ENCODE results near the gene CBX8. TPM values are rescaled to one million over a fixed set of nuclear protein-coding genes. Genes with fewer than 3 reads are reported as not detected.

CBX8 gene
- total RNA-seq, 1 experiment from 2014 or later: 8.0 TPM

DNA sequence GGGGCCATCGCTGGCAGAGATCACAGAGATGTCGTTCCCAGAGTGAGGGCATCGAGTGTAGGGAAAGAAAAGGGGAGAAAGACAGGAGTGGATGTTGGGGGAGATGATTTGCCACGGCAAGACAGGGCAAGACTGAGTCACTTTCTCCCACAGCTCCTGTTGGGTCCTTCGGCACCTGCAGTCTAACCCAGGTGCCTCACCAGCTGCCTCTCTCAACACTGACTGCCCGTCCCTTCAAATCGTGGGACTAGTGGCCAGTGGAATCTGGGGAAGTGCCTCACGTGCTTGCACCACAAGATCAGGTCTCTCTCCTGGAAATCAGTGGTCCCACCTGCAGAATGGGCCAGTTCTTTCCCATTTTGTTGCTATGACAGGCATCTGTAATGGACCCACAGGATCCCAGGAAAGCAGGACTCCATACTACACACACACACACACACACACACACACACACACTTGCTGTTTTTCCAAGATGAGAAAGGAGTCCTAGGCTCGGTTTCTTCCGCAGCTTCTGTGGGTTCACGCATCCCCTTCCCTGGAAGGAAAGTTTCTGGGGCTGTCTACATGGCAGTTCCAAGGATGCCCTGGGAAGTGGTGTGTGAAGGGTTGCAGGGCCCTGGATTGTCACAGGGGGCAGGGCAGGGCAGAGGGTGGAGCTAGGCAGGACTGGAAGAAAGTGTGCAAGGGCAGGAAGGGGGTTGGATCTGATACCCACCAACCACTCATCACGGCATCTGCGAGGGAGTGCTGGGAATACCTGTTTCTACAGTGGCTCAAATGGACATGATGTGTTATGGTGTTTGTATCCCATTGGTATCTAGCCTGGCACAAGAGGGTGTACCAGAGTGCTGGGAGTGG is 10.2 kb upstream of the CBX8 start:
- no peaks in the 10 kb centered on the region for H3K27me3 ChIP-seq (ENCODE audit: low read length)
- no peaks in the 10 kb centered on the region for H3K36me3 ChIP-seq (ENCODE audit: insufficient read depth, low read length)
- no peak overlapping the region for H3K27ac ChIP-seq (ENCODE audit: low read length)
- DNase-seq: no peak
- no peak overlapping the region for H3K4me2 ChIP-seq (ENCODE audit: low read depth, low read length, poor library complexity, severe bottlenecking)
- no peak overlapping the region for H2AFZ ChIP-seq (ENCODE audit: low read length)
- no peak overlapping the region for H3K4me3 ChIP-seq (ENCODE audit: low read length)
- no peaks in the 10 kb centered on the region for H3K79me2 ChIP-seq (ENCODE audit: low read length)
- no peaks in the 10 kb centered on the region for H3K9me3 ChIP-seq (ENCODE audit: low read length)
- no peaks in the 10 kb centered on the region for H4K20me1 ChIP-seq (ENCODE audit: insufficient read depth, low read depth, low read length)
- H3K9me2 ChIP-seq (replicated peaks; ENCODE audit: insufficient read depth, low read length): no peaks in the 10 kb centered on the region
- no peak overlapping the region for H3K9ac ChIP-seq (ENCODE audit: low read length)
- peaks cover 53% of the 10 kb centered on the region for H3K4me1 ChIP-seq (ENCODE audit: low read length)

GRCh38 chr17:79806446-79806760 is 9.5 kb upstream of the CBX8 start:
- no peaks in the 10 kb centered on the region for H4K20me1 ChIP-seq (ENCODE audit: insufficient read depth, low read depth, low read length)
- H3K4me2 ChIP-seq (ENCODE audit: low read depth, low read length, poor library complexity, severe bottlenecking): no peak overlapping the region
- no peaks in the 10 kb centered on the region for H3K79me2 ChIP-seq (ENCODE audit: low read length)
- no peak overlapping the region for H3K27ac ChIP-seq (ENCODE audit: low read length)
- H2AFZ ChIP-seq (ENCODE audit: low read length): no peak overlapping the region
- no peaks in the 10 kb centered on the region for H3K9me3 ChIP-seq (ENCODE audit: low read length)
- no peak overlapping the region for H3K9ac ChIP-seq (ENCODE audit: low read length)
- no peaks in the 10 kb centered on the region for H3K36me3 ChIP-seq (ENCODE audit: insufficient read depth, low read length)
- H3K27me3 ChIP-seq (ENCODE audit: low read length): no peaks in the 10 kb centered on the region
- H3K4me3 ChIP-seq (ENCODE audit: low read length): no peak overlapping the region
- H3K4me1 ChIP-seq (ENCODE audit: low read length): peaks cover 46% of the 10 kb centered on the region
- DNase-seq: no peak
- H3K9me2 ChIP-seq (replicated peaks; ENCODE audit: insufficient read depth, low read length): no peaks in the 10 kb centered on the region

- Histone ChIP-seq H3K27me3 (ENCODE audit: low read length) (no peaks in the 10 kb centered on the region), H3K4me1 (ENCODE audit: low read length) (peaks cover 48% of the 10 kb centered on the region), H2AFZ (ENCODE audit: low read length) (peak overlapping the region; percentile 59; the same call in 1 of the 2 replicates), H3K9me3 (ENCODE audit: low read length) (no peaks in the 10 kb centered on the region), H3K79me2 (ENCODE audit: low read length) (no peaks in the 10 kb centered on the region), H3K9me2 (replicated peaks; ENCODE audit: insufficient read depth, low read length) (no peaks in the 10 kb centered on the region), H4K20me1 (ENCODE audit: insufficient read depth, low read depth, low read length) (no peaks in the 10 kb centered on the region), H3K27ac (ENCODE audit: low read length) (peak overlapping the region; percentile 27; the same call in 1 of the 2 replicates), H3K4me2 (ENCODE audit: low read depth, low read length, poor library complexity, severe bottlenecking) (peak overlapping the region; percentile 70), H3K36me3 (ENCODE audit: insufficient read depth, low read length) (no peaks in the 10 kb centered on the region), H3K9ac (ENCODE audit: low read length) (peak overlapping the region; percentile 63), H3K4me3 (ENCODE audit: low read length) (peak overlapping the region; percentile 60)
- DNase-seq: no peak
Measured at GRCh38 chr17:79804856-79805696, 8.2 kb upstream of the CBX8 start.

DNA sequence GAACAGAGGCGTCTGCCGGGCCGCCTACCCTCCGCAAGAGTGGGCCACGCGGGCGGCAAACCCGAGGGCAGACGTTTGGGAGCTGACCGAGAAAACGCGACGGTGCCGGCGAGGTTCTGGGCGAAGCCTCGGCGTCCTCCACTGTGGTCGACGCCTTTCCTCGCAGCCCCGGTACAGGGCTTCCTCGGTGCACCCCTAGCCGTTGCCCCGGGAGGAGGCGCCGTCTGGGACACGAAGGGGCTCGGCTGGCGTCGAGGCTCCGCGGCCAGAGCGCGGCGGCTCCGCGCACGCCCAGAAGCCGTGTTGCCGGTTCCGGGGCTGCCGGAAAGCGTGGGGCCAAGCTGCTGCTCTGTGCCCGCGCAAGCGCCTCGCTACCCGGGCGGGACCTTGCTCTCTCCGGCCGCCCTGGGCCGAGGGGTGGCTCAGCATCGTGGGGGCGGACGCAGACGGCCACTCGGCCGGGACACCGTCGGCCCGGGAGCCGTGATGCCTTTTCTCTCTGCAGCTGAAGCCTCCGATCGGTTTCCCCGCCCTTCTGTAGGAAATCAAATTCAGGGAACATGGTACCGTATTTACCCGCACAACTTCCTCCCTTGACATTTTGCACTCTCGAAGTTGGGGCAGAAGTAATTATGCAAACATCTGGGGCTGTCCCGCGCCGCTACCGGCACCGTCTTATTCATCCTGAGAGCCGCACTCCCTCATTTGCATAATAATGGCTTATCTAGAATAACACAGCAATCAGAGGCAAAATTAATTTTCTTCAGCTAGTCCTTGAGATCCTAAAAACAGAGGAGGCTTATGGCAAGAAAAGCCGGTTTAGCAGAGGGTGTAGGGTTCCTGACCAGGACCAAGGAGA is 7.3 kb upstream of the CBX8 start:
- Histone ChIP-seq H3K27ac (ENCODE audit: low read length) (peak overlapping the region; percentile 56), H3K4me2 (ENCODE audit: low read depth, low read length, poor library complexity, severe bottlenecking) (peak overlapping the region; percentile 70), H3K9me2 (replicated peaks; ENCODE audit: insufficient read depth, low read length) (no peaks in the 10 kb centered on the region), H3K27me3 (ENCODE audit: low read length) (no peaks in the 10 kb centered on the region), H2AFZ (ENCODE audit: low read length) (peak overlapping the region; percentile 59; the same call in 1 of the 2 replicates), H4K20me1 (ENCODE audit: insufficient read depth, low read depth, low read length) (no peaks in the 10 kb centered on the region), H3K9ac (ENCODE audit: low read length) (peak overlapping the region; percentile 63), H3K79me2 (ENCODE audit: low read length) (no peaks in the 10 kb centered on the region), H3K9me3 (ENCODE audit: low read length) (no peaks in the 10 kb centered on the region), H3K36me3 (ENCODE audit: insufficient read depth, low read length) (no peaks in the 10 kb centered on the region), H3K4me1 (ENCODE audit: low read length) (peaks cover 50% of the 10 kb centered on the region), H3K4me3 (ENCODE audit: low read length) (peak overlapping the region; percentile 60)
- DNase-seq: peak; percentile 91

DNA sequence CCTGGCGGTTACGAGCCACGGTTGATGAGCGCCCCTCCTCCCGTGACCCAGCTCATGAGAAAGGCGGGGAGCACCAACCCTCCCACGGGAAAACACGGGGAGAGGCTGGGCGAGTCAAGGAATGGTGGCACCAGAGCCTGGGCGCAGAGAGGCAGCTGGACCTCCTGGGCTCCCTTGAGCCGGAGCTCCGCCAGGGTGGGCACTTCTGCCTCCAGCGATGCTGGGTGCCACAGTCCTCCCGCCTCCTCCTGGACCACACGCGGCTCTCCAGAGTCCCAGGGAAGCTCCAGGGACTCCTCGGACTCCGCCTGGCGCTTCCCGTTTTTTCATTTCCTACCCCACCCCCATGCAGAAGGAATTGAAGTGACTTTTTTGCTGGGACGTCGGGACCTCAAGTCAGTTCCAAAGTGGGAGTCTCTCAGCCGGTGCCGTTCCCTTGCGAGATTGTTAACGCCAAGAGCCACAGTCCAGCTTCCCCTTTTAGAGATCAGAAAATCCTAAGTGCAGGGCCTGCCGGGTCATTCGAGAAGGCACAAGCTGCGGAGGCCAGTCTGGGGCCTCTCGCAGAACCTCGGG is 6.6 kb upstream of the CBX8 start:
- no peaks in the 10 kb centered on the region for H3K9me2 ChIP-seq (replicated peaks; ENCODE audit: insufficient read depth, low read length)
- peak overlapping the region; percentile 60; the same call in 1 of the 2 replicates for H3K4me3 ChIP-seq (ENCODE audit: low read length)
- no peaks in the 10 kb centered on the region for H3K36me3 ChIP-seq (ENCODE audit: insufficient read depth, low read length)
- no peaks in the 10 kb centered on the region for H4K20me1 ChIP-seq (ENCODE audit: insufficient read depth, low read depth, low read length)
- H3K79me2 ChIP-seq (ENCODE audit: low read length): no peaks in the 10 kb centered on the region
- no peak overlapping the region for H2AFZ ChIP-seq (ENCODE audit: low read length)
- no peak for DNase-seq
- H3K27me3 ChIP-seq (ENCODE audit: low read length): no peaks in the 10 kb centered on the region
- no peaks in the 10 kb centered on the region for H3K9me3 ChIP-seq (ENCODE audit: low read length)
- peaks cover 48% of the 10 kb centered on the region for H3K4me1 ChIP-seq (ENCODE audit: low read length)
- peak overlapping the region; percentile 70 for H3K4me2 ChIP-seq (ENCODE audit: low read depth, low read length, poor library complexity, severe bottlenecking)
- H3K9ac ChIP-seq (ENCODE audit: low read length): peak overlapping the region; percentile 63
- H3K27ac ChIP-seq (ENCODE audit: low read length): no peak overlapping the region

DNA sequence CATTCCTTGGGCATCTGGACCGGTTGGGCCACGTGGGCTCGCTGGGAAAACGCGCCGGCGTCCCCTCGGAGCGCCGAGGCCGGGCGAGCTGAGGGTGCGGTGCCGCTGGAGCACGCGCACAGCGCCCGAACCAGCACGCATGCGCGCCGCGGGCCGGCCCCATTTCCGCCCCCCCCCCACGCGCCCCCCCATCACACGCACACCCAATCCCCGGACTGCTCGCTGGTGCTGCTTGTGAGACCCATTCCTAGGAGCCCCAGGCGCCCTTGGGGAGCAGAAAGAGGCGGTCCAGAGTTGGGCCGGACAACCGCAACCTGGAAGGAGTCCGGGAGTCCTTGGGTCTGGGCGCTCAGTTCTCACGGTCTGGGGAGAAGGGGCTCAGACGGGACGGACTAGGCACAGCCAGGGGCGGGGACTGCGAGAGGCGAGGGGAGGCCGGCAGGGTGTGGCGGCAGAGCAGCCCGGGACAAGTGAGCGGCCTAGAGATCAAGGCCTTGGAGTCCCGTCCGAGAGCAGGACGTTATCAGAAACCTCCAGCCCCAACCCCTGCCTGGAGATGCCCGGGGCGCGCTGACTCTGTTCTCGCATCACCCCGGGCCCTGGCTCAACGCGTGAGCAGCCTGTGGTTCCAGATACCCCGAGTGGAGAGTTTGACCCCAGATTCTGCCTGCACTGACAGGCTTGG is 6.0 kb upstream of the CBX8 start:
- no peak overlapping the region for H3K9ac ChIP-seq (ENCODE audit: low read length)
- no peaks in the 10 kb centered on the region for H3K9me2 ChIP-seq (replicated peaks; ENCODE audit: insufficient read depth, low read length)
- peaks cover 50% of the 10 kb centered on the region for H3K4me1 ChIP-seq (ENCODE audit: low read length)
- no peaks in the 10 kb centered on the region for H3K9me3 ChIP-seq (ENCODE audit: low read length)
- H3K4me3 ChIP-seq (ENCODE audit: low read length): no peak overlapping the region
- DNase-seq: no peak
- no peaks in the 10 kb centered on the region for H4K20me1 ChIP-seq (ENCODE audit: insufficient read depth, low read depth, low read length)
- H3K27me3 ChIP-seq (ENCODE audit: low read length): no peaks in the 10 kb centered on the region
- peak overlapping the region; percentile 70 for H3K4me2 ChIP-seq (ENCODE audit: low read depth, low read length, poor library complexity, severe bottlenecking)
- H3K27ac ChIP-seq (ENCODE audit: low read length): no peak overlapping the region
- H3K36me3 ChIP-seq (ENCODE audit: insufficient read depth, low read length): no peaks in the 10 kb centered on the region
- no peak overlapping the region for H2AFZ ChIP-seq (ENCODE audit: low read length)
- H3K79me2 ChIP-seq (ENCODE audit: low read length): no peaks in the 10 kb centered on the region

- DNase-seq: no peak
- H4K20me1 ChIP-seq (ENCODE audit: insufficient read depth, low read depth, low read length): no peaks in the 10 kb centered on the region
- no peak overlapping the region for H3K9ac ChIP-seq (ENCODE audit: low read length)
- H3K27me3 ChIP-seq (ENCODE audit: low read length): no peaks in the 10 kb centered on the region
- H3K9me3 ChIP-seq (ENCODE audit: low read length): no peaks in the 10 kb centered on the region
- no peaks in the 10 kb centered on the region for H3K79me2 ChIP-seq (ENCODE audit: low read length)
- no peaks in the 10 kb centered on the region for H3K9me2 ChIP-seq (replicated peaks; ENCODE audit: insufficient read depth, low read length)
- peaks cover 53% of the 10 kb centered on the region for H3K4me1 ChIP-seq (ENCODE audit: low read length)
- no peak overlapping the region for H3K4me2 ChIP-seq (ENCODE audit: low read depth, low read length, poor library complexity, severe bottlenecking)
- no peaks in the 10 kb centered on the region for H3K36me3 ChIP-seq (ENCODE audit: insufficient read depth, low read length)
- H3K4me3 ChIP-seq (ENCODE audit: low read length): no peak overlapping the region
- H3K27ac ChIP-seq (ENCODE audit: low read length): no peak overlapping the region
- H2AFZ ChIP-seq (ENCODE audit: low read length): no peak overlapping the region
Measured at GRCh38 chr17:79802039-79802735, 5.3 kb upstream of the CBX8 start.

Data from Karpas-422 (cell line).